ENCODE measurements around the gene IKZF5. TPM values are rescaled to one million over a fixed set of nuclear protein-coding genes. Genes with fewer than 3 reads are reported as not detected.
A peak's percentile ranks its signal among the peaks of the same experiment; 100 is the strongest.

IKZF5 gene
- total RNA-seq, 1 donor from 2014 or later = 86.1 TPM

DNA sequence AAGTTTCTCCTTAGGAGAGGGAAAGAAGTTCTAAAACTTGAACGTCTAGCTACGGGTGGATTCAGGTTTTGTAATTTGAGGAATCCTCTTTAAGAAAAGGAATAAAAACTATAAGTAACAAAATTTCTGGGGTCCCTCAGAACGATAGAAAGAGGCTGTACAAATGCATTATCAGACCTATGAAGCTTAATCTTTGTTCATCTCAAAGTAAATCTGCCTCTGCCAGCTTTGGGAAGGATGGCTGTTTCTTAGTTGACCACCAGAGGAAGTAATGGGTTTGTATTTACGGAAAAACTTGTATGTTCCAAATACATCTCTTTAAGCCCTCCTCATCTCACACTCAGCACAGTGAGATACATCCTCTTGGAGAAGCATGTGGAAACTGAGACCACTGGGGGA lies 27.5 kb downstream of the IKZF5 start:
- DNase-seq (ENCODE audit: low read depth) = peak; percentile 51

GRCh38 chr10:122980209-122981065 lies 28.2 kb downstream of the IKZF5 start, which contains the start of gene PSTK:
Gene PSTK, plus strand, starts transcription at chr10:122980401. Its CDS starts 79 bp downstream, at chr10:122980480.
- DNase-seq (ENCODE audit: low read depth) = peak; percentile 93

GRCh38 chr10:122974543-122975064 lies 34.0 kb downstream of the IKZF5 start:
- no peak for DNase-seq (ENCODE audit: low read depth)

DNA sequence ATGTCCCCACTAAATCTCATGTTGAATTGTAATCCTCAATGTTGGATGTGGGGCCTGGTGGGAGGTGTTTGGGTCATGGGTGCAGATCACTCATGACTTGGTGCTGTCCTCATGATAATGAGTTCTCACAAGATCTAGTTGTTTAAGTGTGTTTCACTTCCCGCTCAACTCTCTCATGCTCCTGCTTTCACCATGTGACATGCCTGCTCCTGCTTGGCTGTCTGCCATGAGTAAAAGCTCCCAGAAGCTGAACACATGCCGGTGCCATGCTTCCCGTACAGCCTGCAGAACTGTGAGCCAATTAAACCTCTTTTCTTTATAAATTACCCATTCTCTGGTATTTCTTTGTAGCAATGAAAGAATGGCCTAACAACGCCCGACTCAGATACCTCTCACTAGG lies 34.6 kb downstream of the IKZF5 start:
- no peak for DNase-seq (ENCODE audit: low read depth)

DNA sequence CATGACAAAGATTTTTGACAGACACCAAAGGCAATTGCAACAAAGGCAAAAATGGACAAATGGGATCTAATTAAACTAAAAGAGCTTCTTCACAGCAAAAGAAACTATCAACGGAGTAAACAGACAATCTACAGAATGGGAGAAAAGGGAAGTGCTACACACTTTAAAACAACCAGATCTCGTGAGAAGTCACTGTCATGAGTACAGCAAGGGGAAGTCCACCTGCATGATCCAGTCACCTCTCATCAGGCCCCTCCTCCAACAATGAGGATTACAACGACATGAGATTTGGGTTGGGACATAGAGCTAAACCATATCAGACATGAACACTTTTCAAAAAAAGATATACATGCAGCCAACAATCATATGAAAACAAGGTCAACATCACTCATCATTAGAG lies 39.9 kb downstream of the IKZF5 start:
- no peak for DNase-seq (ENCODE audit: low read depth)

DNA sequence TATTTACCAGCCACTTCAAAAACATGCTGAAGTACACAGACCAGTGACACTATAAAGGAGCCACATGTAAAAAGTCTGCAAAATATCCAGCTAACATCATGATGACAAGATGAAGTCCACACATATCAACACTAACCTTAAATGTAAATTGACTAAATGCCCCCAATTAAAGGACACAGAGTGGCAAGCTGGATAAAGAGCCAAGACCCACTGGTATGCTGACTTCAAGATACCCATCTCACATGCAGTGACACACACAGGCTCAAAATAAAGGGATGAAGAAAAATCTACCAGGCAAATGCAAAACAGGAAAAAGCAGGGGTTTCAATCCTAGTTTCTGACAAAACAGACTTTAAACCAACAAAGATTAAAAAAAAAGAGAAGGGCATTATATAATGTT lies 41.7 kb downstream of the IKZF5 start:
- DNase-seq (ENCODE audit: low read depth) = no peak

- DNase-seq (ENCODE audit: low read depth) = no peak
Observed at GRCh38 chr10:122962405-122962804, 46.2 kb downstream of the IKZF5 start.

DNA sequence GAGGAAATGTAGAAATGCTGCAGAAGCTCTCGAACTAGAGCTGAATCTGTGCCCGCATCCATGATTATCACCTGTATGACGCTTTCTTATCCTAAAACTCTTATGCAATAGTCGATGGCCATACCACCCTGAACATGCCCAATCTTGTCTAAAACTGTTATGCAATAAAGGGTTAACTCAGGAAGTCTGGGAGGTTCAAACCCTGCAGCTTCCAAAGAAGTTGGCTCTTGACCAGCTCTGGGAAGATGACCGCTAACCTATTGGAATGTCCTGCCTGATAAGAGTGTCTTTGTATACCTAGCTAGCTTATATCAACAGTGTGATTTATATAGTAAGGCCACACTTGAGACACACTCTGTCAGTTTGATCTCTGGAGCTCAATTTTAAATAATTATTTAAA lies 51.1 kb downstream of the IKZF5 start:
- DNase-seq (ENCODE audit: low read depth) = no peak

- no peak for DNase-seq (ENCODE audit: low read depth)
Observed at GRCh38 chr10:122955892-122956291, 52.7 kb downstream of the IKZF5 start.

DNA sequence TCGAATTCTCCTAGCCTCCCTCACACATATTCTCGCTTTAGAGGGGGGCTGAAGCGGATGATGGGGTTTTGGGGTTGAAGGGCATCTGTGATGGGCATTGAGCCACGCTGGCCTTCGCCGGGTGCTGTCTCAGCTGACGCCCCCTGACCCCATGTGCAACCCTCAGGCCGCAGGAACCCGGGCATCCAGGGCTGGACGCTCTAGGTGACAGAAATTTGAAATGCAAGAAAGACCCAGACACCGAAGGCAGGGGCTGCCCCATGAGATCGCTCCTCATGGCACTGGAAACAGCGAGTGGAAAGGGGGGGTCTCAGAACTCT lies 53.9 kb downstream of the IKZF5 start:
- DNase-seq (ENCODE audit: low read depth) = no peak

DNA sequence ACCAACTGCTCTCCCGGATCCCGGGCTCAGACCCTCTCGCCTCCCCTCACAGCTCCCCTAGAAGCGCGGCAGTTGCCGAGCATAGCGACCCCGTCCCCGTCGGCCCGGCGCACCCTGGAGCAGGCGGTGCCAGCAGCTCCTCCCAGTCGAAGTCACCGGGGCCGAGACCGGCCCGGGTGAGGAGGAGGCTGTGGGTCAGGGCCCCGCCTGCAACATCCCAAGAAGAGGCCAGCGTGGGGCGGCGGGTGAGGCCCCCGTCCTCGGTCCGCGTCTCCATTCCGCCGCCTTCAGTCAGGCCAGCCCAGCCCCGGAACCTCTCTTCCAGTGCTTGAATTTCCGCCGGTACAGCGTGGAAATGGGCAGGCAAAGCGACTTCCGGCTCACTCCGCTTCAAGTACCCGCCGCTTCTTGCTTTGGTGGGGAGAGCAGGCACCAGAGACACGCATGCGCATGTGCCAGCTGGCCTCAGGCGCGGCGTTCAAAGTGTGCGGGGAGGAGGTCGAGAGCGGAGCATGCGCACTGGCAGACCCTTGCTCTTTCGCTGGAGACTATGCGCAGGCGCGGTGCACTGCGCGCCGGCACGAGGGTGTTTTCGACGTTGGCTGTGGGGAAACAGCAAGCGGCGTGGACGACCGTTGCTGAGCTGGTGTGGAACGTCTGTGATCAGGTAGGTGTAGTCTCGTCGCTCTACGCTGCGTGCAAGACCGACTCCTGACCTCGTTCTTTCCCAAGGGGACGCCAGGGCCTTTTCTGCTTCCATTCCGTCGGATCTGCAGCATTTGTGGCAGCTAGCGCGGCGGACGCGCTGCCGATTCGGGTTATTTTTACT lies 54.5 kb downstream of the IKZF5 start, which contains the start of gene C10orf88:
Gene C10orf88, minus strand, starts transcription at position 326 of the 829 bp plus-strand sequence. Its CDS starts 49 bp downstream, at position 277.
- DNase-seq (ENCODE audit: low read depth) = peak; percentile 99

GRCh38 chr10:122949296-122949695 lies 59.3 kb downstream of the IKZF5 start:
- DNase-seq (ENCODE audit: low read depth) = no peak

Other genes with a start within 250 kb of the IKZF5 start
- gene CUZD1, start 162.9 kb downstream of the IKZF5 start, total RNA-seq = 16.7 and 40.3 TPM in 2 replicates
- 5.0 and 10.1 TPM in 2 replicates for gene FAM24B, start 129.2 kb downstream of the IKZF5 start, total RNA-seq
- gene FAM24A, start 98.2 kb downstream of the IKZF5 start, total RNA-seq = not detected in 2 replicates
- gene C10orf88, start 54.6 kb downstream of the IKZF5 start, total RNA-seq = 14.6 and 14.8 TPM in 2 replicates
- gene PSTK, start 28.4 kb downstream of the IKZF5 start, total RNA-seq = 6.8 and 6.9 TPM in 2 replicates
- 5.9 and 8.1 TPM in 2 replicates for gene ACADSB, start 211 bp upstream of the IKZF5 start, total RNA-seq
- 0.47 TPM in 1 of 2 replicates, not detected in the other for gene HMX3, start 127.2 kb upstream of the IKZF5 start, total RNA-seq
- gene HMX2, start 139.3 kb upstream of the IKZF5 start, total RNA-seq = not detected in 2 replicates
- 138 and 170 TPM in 2 replicates for gene BUB3, start 145.6 kb upstream of the IKZF5 start, total RNA-seq